ENCODE data around the gene VWC2L. TPM values are rescaled to one million over a fixed set of nuclear protein-coding genes. Genes with fewer than 3 reads are reported as not detected.

VWC2L gene
- total and polyA plus RNA-seq, 2 experiments from 2014 or later: not detected

DNA sequence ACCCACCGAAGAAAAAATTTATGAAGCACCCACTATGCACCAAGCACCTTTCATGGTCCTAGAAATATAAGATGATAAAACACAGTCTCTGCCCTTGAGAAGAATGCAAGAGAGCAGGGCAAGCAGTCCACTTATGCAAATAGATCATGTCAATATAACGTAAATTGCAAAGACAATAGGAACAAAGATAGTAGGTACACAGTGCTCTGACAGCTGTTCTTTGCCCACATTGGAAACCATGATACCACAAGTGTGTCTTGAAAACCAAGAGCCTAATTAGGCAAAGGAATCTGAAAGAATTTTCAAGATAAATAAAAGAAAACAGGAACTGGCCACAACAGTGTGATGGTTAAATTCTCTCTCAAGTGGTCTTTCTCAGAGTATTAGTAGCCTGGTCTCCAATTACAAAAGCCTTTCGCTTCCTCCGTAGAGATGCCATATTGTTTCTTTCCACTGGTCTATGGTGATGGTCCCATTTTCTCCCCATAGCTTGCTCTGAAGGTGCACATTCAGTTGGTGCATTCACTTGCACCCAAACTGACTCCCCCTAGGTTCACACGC, 108.5 kb downstream of the VWC2L start:
- no peak for DNase-seq (ENCODE audit: low spot score)
- Mint-ChIP-seq H3K4me3 (no peak overlapping the region), H3K27me3 (ENCODE audit: insufficient read depth, low read depth, poor library complexity) (peaks cover 4% of the 10 kb centered on the region), H3K4me1 (no peaks in the 10 kb centered on the region), H3K27ac (no peak overlapping the region), H3K36me3 (ENCODE audit: low read depth) (no peaks in the 10 kb centered on the region), H3K9me3 (no peaks in the 10 kb centered on the region)
- H3K79me2 ChIP-seq (replicated peaks; ENCODE audit: insufficient read depth): no peaks in the 10 kb centered on the region
- no peak for ATAC-seq
- H3K36me3 ChIP-seq (ENCODE audit: insufficient read depth): no peaks in the 10 kb centered on the region
- H3K9me2 ChIP-seq (ENCODE audit: insufficient read depth): no peaks in the 10 kb centered on the region
- H4K20me1 ChIP-seq (replicated peaks; ENCODE audit: insufficient read depth): no peaks in the 10 kb centered on the region
- TF ChIP-seq, protein P1, sequence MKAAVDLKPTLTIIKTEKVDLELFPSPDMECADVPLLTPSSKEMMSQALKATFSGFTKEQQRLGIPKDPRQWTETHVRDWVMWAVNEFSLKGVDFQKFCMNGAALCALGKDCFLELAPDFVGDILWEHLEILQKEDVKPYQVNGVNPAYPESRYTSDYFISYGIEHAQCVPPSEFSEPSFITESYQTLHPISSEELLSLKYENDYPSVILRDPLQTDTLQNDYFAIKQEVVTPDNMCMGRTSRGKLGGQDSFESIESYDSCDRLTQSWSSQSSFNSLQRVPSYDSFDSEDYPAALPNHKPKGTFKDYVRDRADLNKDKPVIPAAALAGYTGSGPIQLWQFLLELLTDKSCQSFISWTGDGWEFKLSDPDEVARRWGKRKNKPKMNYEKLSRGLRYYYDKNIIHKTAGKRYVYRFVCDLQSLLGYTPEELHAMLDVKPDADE (IDR thresholded peaks at IDR 0.05): no peak
- TF ChIP-seq, protein P2, sequence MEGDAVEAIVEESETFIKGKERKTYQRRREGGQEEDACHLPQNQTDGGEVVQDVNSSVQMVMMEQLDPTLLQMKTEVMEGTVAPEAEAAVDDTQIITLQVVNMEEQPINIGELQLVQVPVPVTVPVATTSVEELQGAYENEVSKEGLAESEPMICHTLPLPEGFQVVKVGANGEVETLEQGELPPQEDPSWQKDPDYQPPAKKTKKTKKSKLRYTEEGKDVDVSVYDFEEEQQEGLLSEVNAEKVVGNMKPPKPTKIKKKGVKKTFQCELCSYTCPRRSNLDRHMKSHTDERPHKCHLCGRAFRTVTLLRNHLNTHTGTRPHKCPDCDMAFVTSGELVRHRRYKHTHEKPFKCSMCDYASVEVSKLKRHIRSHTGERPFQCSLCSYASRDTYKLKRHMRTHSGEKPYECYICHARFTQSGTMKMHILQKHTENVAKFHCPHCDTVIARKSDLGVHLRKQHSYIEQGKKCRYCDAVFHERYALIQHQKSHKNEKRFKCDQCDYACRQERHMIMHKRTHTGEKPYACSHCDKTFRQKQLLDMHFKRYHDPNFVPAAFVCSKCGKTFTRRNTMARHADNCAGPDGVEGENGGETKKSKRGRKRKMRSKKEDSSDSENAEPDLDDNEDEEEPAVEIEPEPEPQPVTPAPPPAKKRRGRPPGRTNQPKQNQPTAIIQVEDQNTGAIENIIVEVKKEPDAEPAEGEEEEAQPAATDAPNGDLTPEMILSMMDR (conservative IDR thresholded peaks at IDR 0.05; ENCODE audit: low read depth in 2 of 2): no peak
- TF ChIP-seq NANOG (IDR thresholded peaks at IDR 0.05; ENCODE audit: borderline replicate concordance): no peak
- TF ChIP-seq ZNF114 (CRISPR knock-in tag; IDR thresholded peaks at IDR 0.05): no peak
- no peak for TF ChIP-seq STAT1 (IDR thresholded peaks at IDR 0.05; ENCODE audit: unreplicated experiment)
- no peak for TF ChIP-seq EZH2phosphoT487 (IDR thresholded peaks at IDR 0.05; ENCODE audit: unreplicated experiment)
- TF ChIP-seq EZH2 (IDR thresholded peaks at IDR 0.05; ENCODE audit: low read depth, unreplicated experiment): no peak
- TF ChIP-seq JUNB (IDR thresholded peaks at IDR 0.05; ENCODE audit: unreplicated experiment): no peak
- no peak overlapping the region for H2AFZ ChIP-seq
- no peak overlapping the region for H3K4me2 ChIP-seq
- no peaks in the 10 kb centered on the region for H3K4me1 ChIP-seq (ENCODE audit: insufficient read depth)
- no peak overlapping the region for H3K27ac ChIP-seq (ENCODE audit: low read depth)
- H3K4me3 ChIP-seq: no peak overlapping the region
- no peaks in the 10 kb centered on the region for H3F3A ChIP-seq (replicated peaks; ENCODE audit: low read depth)
- H3K27me3 ChIP-seq (ENCODE audit: insufficient read depth): no peaks in the 10 kb centered on the region

DNA sequence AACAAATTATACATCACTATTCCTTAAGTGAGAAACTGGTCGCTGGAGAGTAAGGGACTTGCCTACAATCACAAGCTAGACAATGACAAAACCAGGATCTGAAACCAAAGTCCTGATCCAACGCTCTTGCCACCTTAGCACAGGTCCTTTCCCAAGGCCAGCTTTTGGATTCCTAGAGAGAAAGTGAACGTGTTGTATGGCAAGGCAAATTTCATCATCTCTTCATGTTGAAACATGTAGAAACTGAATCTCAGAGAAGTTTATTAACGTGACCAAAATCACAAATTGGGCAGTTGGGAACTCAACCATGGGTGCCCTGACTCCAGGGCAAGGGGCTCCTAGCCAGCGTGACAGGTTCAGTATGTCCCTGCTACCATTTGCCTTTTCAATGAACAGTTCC, 118.2 kb downstream of the VWC2L start:
- Histone ChIP-seq H3K27me3 (ENCODE audit: insufficient read depth) (no peaks in the 10 kb centered on the region), H3K4me3 (no peak overlapping the region), H4K20me1 (replicated peaks; ENCODE audit: insufficient read depth) (no peaks in the 10 kb centered on the region), H3K79me2 (replicated peaks; ENCODE audit: insufficient read depth) (no peaks in the 10 kb centered on the region), H2AFZ (peak overlapping the region; percentile 84), H3K4me2 (no peak overlapping the region), H3F3A (replicated peaks; ENCODE audit: low read depth) (no peaks in the 10 kb centered on the region), H3K36me3 (ENCODE audit: insufficient read depth) (no peaks in the 10 kb centered on the region), H3K4me1 (ENCODE audit: insufficient read depth) (peaks cover 5% of the 10 kb centered on the region; the same call in 1 of the 2 replicates), H3K27ac (ENCODE audit: low read depth) (no peak overlapping the region), H3K9me2 (ENCODE audit: insufficient read depth) (no peaks in the 10 kb centered on the region)
- H3K27me3 Mint-ChIP-seq (ENCODE audit: insufficient read depth, low read depth, poor library complexity): no peaks in the 10 kb centered on the region
- ATAC-seq: no peak
- H3K9me3 Mint-ChIP-seq: no peaks in the 10 kb centered on the region
- H3K36me3 Mint-ChIP-seq (ENCODE audit: low read depth): no peaks in the 10 kb centered on the region
- H3K4me1 Mint-ChIP-seq: peaks cover 3% of the 10 kb centered on the region; the same call in 2 of the 3 replicates
- no peak overlapping the region for H3K4me3 Mint-ChIP-seq
- H3K27ac Mint-ChIP-seq: no peak overlapping the region
- no peak for DNase-seq (ENCODE audit: low spot score)
- TF ChIP-seq POLR2AphosphoS5 (IDR thresholded peaks at IDR 0.05; ENCODE audit: low read depth) (no peak), NANOG (IDR thresholded peaks at IDR 0.05; ENCODE audit: borderline replicate concordance) (no peak), STAT1 (IDR thresholded peaks at IDR 0.05; ENCODE audit: unreplicated experiment) (no peak), ZNF331 (CRISPR knock-in tag; IDR thresholded peaks at IDR 0.05; ENCODE audit: low read depth) (no peak), ZNF114 (CRISPR knock-in tag; IDR thresholded peaks at IDR 0.05) (no peak), EZH2 (IDR thresholded peaks at IDR 0.05; ENCODE audit: low read depth, unreplicated experiment) (no peak)
- TF ChIP-seq, protein P1 (IDR thresholded peaks at IDR 0.05): no peak
- TF ChIP-seq, protein P2 (conservative IDR thresholded peaks at IDR 0.05; ENCODE audit: low read depth in 2 of 2): no peak
- TF ChIP-seq, protein P3, sequence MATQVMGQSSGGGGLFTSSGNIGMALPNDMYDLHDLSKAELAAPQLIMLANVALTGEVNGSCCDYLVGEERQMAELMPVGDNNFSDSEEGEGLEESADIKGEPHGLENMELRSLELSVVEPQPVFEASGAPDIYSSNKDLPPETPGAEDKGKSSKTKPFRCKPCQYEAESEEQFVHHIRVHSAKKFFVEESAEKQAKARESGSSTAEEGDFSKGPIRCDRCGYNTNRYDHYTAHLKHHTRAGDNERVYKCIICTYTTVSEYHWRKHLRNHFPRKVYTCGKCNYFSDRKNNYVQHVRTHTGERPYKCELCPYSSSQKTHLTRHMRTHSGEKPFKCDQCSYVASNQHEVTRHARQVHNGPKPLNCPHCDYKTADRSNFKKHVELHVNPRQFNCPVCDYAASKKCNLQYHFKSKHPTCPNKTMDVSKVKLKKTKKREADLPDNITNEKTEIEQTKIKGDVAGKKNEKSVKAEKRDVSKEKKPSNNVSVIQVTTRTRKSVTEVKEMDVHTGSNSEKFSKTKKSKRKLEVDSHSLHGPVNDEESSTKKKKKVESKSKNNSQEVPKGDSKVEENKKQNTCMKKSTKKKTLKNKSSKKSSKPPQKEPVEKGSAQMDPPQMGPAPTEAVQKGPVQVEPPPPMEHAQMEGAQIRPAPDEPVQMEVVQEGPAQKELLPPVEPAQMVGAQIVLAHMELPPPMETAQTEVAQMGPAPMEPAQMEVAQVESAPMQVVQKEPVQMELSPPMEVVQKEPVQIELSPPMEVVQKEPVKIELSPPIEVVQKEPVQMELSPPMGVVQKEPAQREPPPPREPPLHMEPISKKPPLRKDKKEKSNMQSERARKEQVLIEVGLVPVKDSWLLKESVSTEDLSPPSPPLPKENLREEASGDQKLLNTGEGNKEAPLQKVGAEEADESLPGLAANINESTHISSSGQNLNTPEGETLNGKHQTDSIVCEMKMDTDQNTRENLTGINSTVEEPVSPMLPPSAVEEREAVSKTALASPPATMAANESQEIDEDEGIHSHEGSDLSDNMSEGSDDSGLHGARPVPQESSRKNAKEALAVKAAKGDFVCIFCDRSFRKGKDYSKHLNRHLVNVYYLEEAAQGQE (IDR thresholded peaks at IDR 0.05; ENCODE audit: unreplicated experiment): no peak

All from GM23338 (cell line).